RWPE2 (cell line): ENCODE data around the gene MAP3K14.

ENCODE experiments used
- ATAC-seq: fragments of 200-7000 bp; cut with Tn5 transposase; 3 replicates; pipeline ENCODE4 v1.9.1; 2021; ENCODE audit warnings: low read depth
- DNase-seq: peaks from one replicate; pipeline ENCODE4 v3.0.0-alpha.2; 2020; ENCODE audit warnings: low spot score
- H3K27ac ChIP-seq: fragments of 450-650 bp; 2 replicates; pipeline ENCODE4 v1.5.1; 2017; ENCODE audit warnings: mild to moderate bottlenecking; ENCODE audit not compliant: poor library complexity, severe bottlenecking
- H3K27me3 ChIP-seq: fragments of 250-450 bp; sonication (Bioruptor Pico); 2 replicates; pipeline ENCODE4 v1.5.1; 2021; ENCODE audit warnings: mild to moderate bottlenecking, moderate library complexity; ENCODE audit not compliant: insufficient read depth, poor library complexity, severe bottlenecking
- H3K36me3 ChIP-seq: fragments of 250-450 bp; sonication (Bioruptor Pico); 2 replicates; pipeline ENCODE4 v1.5.1; 2020; ENCODE audit warnings: low read depth, mild to moderate bottlenecking, moderate library complexity
- H3K4me1 ChIP-seq: fragments of 250-450 bp; sonication (Bioruptor Pico); 2 replicates; pipeline ENCODE4 v1.5.1; 2021; ENCODE audit warnings: mild to moderate bottlenecking, moderate library complexity; ENCODE audit not compliant: insufficient read depth, poor library complexity, severe bottlenecking
- H3K4me3 ChIP-seq: fragments of 250-450 bp; sonication (Bioruptor Pico); 2 replicates; pipeline ENCODE4 v1.5.1; 2021; ENCODE audit warnings: mild to moderate bottlenecking, moderate library complexity; ENCODE audit not compliant: severe bottlenecking
- H3K9me3 ChIP-seq: fragments of 250-450 bp; sonication (Bioruptor Pico); 2 replicates; pipeline ENCODE4 v1.5.1; 2021; ENCODE audit warnings: mild to moderate bottlenecking, moderate library complexity; ENCODE audit not compliant: severe bottlenecking
- TF ChIP-seq, protein P1 (sequence below): fragments of 450-650 bp; IDR thresholded peaks from one replicate; pipeline ENCODE4 v1.5.1; 2017; ENCODE audit warnings: mild to moderate bottlenecking, moderate library complexity; ENCODE audit not compliant: poor library complexity, severe bottlenecking

The MAP3K14 gene

DNA sequence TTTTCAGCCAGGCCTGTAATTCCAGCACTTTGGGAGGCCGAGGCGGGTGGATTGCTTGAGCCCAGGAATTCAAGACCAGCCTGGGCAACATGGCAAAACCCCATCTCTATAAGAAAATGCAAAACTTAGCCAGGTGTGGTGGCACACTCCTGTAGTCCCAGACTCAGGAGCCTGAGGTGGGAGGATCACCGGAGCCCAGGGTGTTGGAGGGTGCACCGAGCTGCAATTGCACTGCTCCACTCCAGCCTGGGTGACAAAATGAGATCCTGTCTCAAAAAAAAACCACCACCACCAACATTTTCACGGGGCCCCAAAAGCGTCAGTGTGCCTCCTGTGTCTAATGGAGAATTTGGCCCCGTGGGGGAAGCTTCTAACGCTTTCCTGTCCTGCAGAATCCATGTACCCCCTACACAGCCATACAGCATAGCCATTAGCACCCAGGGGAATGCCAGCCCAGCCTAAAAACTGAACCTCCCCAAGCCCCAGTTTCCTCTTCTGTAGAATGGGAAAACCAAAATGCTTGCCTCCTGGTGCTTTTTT lies 22.2 kb upstream of the MAP3K14 start:
- ATAC-seq: no peak
- peaks cover 5% of the 10 kb centered on the region for H3K4me1 ChIP-seq
- H3K27me3 ChIP-seq: no peaks in the 10 kb centered on the region
- TF ChIP-seq, protein P1, sequence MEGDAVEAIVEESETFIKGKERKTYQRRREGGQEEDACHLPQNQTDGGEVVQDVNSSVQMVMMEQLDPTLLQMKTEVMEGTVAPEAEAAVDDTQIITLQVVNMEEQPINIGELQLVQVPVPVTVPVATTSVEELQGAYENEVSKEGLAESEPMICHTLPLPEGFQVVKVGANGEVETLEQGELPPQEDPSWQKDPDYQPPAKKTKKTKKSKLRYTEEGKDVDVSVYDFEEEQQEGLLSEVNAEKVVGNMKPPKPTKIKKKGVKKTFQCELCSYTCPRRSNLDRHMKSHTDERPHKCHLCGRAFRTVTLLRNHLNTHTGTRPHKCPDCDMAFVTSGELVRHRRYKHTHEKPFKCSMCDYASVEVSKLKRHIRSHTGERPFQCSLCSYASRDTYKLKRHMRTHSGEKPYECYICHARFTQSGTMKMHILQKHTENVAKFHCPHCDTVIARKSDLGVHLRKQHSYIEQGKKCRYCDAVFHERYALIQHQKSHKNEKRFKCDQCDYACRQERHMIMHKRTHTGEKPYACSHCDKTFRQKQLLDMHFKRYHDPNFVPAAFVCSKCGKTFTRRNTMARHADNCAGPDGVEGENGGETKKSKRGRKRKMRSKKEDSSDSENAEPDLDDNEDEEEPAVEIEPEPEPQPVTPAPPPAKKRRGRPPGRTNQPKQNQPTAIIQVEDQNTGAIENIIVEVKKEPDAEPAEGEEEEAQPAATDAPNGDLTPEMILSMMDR: no peak
- no peak for DNase-seq
- no peaks in the 10 kb centered on the region for H3K9me3 ChIP-seq
- no peak overlapping the region for H3K27ac ChIP-seq
- H3K36me3 ChIP-seq: no peaks in the 10 kb centered on the region
- H3K4me3 ChIP-seq: no peak overlapping the region

DNA sequence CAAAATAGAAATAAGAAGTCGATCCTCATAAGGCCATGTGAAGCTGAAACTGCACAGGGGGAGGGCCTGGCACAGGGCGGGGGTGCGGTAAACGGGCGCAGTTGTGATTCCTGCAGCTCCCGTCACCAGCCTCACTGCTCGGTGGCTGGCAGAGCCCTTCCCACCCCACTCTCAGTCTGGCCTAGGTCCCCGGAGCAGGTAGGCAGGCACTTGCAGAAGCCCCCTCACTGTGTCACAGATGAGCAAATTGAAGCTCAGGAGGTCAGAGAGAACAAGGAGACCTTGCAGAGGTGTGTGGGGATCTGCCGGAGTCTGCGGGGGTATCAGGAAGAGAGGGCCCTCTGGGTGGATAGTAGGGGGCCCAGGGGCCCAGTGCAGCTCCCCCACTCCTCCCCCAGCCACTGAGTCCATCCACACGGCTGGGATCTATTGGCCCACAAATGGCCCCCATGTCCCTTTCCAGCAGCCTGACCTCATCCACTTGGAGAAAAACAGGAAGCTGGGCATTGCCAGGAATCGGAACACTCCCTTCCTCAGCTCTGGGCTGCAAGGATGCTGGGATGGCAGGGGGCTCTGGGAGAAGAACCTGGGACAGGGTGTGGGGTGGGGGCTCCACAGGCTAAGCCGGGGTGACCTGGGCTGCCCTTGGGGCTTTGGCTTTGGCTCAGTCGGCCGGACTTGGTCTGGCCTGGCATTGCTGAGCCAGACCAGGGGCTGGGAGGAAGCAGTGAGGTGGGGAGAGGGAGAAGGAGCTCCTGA lies 21.4 kb upstream of the MAP3K14 start:
- no peaks in the 10 kb centered on the region for H3K9me3 ChIP-seq
- ATAC-seq: no peak
- no peak overlapping the region for H3K27ac ChIP-seq
- no peak overlapping the region for H3K4me3 ChIP-seq
- no peaks in the 10 kb centered on the region for H3K27me3 ChIP-seq
- TF ChIP-seq, protein P1: no peak
- no peaks in the 10 kb centered on the region for H3K36me3 ChIP-seq
- peaks cover 5% of the 10 kb centered on the region for H3K4me1 ChIP-seq
- no peak for DNase-seq

DNA sequence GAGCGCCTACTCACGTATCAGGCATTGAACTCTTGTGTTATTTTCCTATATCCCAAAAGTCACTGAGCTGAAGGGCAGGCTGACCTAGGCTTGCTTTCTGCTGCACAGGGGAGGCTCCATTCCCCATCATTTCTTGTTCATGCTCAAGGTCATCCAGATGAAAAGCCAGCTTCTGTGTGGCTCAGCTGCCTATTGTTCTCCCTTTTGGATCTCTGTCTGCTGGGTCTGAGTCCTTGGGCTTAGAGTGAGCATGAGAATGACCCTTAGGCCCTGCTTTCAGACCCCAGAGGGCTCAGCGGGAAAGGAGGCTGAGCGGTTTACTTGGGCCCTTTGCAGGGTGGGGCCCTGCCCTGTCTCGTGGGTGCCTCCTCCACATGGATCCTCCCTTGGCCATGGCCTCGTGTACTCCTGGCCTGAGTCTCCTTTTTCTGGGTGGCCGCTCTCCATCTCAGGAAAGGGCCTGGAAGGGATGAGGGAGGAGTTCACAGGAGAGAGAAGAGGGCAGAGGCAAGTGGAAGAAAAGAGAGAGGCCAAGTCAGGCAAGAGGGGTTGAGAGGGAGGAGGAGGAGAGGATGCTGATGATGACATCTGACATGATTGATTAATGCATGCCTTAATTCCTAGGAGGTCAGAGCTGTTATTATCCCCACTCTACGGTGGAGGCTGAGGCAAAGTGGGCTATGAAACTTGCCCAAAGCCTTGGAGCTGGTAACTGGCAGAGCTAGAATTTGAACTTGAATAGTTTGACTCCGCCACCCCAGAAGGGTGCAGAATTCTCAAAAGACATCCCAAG lies 19.8 kb upstream of the MAP3K14 start:
- DNase-seq (no peak), ATAC-seq (no peak)
- H3K27ac ChIP-seq: no peak overlapping the region
- H3K4me3 ChIP-seq: no peak overlapping the region
- TF ChIP-seq, protein P1: no peak
- H3K27me3 ChIP-seq: no peaks in the 10 kb centered on the region
- no peaks in the 10 kb centered on the region for H3K9me3 ChIP-seq
- no peaks in the 10 kb centered on the region for H3K4me1 ChIP-seq
- H3K36me3 ChIP-seq: no peaks in the 10 kb centered on the region

DNA sequence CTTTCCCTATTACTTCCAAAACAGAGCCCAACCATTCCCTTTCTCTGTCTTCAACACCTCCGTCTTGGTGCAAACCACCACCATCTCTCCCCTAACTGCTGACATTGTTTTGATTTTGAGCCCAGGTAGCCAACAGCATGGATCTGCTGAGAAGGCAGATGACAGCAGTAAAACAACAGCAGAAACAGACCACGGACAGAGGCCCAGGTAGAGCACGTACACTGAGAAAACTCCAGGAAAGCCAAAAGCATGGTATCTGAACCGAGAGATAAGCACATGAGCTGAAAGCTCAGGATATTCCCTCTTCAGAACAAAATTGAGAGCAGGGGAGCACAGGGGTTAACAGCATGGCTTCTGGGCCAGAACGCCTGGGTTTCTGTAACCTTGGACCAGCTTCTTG lies 18.9 kb upstream of the MAP3K14 start:
- H3K9me3 ChIP-seq: no peaks in the 10 kb centered on the region
- H3K27me3 ChIP-seq: no peaks in the 10 kb centered on the region
- H3K27ac ChIP-seq: no peak overlapping the region
- TF ChIP-seq, protein P1: no peak
- H3K4me1 ChIP-seq: no peaks in the 10 kb centered on the region
- H3K4me3 ChIP-seq: no peak overlapping the region
- ATAC-seq (no peak), DNase-seq (no peak)
- H3K36me3 ChIP-seq: no peaks in the 10 kb centered on the region
